HG03520 (cell line): Measurements from ENCODE around the gene ITM2C.

ENCODE experiments used
- ATAC-seq: cut with Tn5 transposase; IDR thresholded peaks from one replicate; pipeline ENCODE4 v1.9.1; 2021; ENCODE audit warnings: mild to moderate bottlenecking, moderate library complexity; ENCODE audit not compliant: unreplicated experiment

The ITM2C gene, protein sequence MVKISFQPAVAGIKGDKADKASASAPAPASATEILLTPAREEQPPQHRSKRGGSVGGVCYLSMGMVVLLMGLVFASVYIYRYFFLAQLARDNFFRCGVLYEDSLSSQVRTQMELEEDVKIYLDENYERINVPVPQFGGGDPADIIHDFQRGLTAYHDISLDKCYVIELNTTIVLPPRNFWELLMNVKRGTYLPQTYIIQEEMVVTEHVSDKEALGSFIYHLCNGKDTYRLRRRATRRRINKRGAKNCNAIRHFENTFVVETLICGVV

DNA sequence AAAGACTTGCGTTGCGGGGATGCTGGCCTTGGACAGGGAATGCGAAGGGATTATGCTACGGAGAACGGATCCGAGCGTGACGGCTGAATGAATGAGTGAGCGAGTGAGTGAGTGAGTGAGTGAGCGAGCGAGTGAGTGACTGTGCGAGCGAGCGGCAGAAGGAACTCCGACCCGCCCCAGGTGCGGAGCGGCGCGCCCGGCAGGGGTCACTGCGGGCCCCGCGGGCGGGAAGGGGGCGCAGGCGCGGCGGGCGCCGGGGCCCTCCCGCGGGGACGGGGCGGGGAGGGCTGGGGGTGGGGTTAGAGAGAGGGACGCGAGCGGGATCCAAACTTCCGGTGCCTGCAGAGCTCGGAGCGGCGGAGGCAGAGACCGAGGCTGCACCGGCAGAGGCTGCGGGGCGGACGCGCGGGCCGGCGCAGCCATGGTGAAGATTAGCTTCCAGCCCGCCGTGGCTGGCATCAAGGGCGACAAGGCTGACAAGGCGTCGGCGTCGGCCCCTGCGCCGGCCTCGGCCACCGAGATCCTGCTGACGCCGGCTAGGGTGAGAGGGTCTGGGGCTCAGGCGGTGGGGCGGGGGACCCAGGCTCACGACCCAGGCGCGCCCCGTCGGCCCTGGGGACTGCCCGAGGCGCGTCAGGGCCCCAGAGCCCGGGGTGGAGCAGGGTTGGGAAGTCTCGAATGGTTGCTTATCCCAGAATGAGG, at the start of gene ITM2C:
TSS of gene ITM2C (plus strand) at position 338 of the 702 bp plus-strand sequence. CDS start at position 422, 84 bp downstream.
- ATAC-seq, result peak; percentile 64

DNA sequence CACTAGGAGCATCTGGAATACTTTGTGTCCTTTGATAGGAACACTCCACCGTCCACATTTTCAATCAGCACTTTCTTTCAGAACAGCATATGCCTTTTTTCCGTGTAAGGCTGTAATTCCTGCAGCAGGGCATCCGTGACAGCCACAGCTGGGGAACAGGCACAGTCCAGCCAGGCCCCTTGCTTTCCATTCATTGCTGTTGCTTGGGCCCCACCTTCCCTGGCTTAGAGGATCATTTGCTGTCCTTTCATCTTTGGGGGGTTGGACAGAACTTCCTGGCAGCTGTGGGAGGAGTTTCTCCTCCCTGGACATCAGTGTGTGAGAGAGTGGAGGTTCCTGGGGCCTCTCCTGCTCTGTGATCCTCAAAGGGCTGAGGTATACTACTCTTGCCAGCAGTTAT, 49.7 kb upstream of the ITM2C start:
- ATAC-seq, result no peak

DNA sequence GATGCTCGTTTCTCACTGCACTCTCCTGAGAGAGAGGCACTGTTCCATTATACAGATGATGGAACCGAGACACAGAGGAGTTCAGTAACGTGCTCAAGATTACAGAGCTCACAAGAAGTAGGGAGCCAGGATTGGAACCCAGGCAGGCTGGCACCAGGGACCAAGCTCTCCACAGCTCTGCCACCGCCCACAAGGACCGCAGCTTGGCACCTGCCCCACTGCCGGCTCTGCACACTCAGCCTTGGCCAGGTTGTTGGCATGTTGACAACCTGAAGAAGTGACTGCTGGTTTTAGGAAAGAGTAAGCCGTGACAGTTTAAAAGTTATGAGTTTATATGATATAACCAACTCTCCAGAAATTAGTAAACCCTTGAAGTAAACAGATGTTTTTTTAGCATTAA, 48.0 kb upstream of the ITM2C start:
- no peak for ATAC-seq

DNA sequence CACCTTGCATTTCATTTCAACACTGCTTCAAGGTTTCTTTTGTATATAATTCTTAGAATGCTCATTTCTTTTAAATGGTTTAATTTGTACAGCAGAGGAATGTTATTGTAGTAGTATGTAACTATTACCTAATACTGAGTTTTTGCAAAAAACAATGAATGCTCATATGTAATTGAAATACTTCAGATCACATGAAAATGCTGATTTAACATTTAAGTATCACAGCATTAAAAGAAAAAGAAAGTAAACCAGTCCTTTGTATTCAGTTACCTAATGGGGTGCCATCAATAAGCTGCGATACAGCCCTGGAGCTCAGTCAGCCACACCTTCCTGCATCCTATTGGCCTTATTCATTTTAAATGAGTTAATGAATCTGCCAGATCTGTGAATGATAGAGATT, 45.3 kb upstream of the ITM2C start:
- ATAC-seq, result no peak

DNA sequence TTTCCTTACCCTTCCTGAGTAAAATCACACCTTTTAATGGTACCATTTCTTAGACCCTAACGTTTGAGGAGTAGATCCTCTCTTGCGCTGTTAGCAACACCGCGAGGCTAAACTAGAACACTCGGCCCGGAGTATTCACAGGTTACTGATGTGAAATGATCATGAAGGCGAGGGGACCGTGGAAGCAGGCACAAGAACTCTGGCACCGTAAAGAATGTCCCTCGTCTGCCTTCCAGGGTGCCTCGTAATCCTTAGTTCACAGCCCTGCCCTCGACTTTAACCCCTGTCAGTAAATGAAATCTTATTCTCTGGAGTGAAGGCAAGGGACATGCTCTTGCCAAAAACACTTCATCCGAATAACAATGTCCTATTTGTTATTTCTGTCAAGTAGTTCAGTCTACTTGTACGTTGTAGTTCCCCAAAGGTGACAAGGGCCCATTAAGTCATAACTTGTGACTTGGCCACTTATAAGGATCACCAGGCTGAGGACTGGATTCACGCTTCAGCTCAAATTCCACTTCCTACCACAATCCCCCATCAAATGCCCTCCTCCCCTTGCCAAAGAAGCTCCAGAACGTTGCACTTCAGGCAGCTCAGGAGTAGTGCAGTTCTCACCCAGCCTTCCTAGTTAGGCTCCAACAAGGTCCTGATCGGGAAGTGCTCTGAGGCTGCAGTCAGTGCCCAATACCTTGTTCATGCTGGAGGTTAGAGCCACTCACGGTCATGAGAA, 43.3 kb upstream of the ITM2C start:
- ATAC-seq, result no peak

DNA sequence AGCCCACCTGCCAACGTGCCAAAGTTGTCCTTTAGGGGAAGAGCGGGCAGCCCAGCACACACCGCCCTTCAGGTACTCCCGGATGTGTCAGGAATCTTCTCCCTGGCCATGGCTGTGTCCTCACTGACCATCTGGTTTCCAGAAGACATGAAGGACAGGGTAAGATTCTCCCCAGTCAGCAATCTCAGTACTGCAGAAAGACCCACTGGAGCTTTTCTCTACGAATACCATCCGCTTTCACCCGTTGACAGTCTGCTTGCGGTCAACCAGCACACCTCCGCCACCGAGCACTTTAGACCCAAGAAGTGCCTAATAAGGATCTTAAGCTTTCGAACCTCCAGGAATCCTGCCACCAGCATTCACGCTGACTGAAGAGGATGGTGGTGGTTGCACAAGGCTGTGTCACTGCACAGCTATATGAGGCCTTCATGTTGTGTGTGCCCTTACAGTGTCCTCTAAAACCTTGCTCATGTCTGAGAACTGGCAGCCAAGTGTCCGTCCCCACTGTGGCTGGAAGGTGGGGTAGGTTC, 42.7 kb upstream of the ITM2C start:
- ATAC-seq, result no peak

DNA sequence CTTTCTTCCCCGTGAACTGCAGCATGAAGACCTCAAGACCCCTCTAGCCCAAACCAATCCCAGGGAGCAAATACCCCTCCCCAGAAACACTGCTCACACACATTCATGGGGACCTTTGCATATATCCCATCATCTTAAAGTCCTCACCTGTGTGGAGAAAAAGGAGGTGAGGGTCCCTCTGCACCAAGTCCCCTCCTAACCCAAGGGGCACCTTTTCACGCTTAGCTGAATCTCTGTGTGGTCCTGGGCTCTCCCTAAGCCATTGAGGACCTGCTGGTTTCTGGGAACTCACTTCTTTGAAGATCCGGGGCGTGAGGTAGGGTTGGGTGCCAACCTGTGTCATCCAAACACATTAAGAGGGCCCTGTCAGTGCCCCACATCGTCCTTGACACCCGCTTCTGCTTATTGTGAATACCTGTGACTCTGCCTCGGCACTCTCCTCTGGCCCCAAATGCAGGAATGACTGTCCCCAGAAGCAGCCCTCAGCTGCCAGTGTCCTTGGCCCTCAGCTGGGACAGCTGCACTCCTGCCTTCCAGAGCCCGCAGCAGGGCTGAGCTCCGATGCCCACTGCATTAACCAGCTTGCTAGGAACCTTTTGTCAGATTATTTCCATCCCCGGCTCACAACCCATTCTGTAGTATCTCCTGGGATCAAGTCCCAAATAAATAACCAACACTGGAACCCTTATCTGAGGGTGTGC, 41.3 kb upstream of the ITM2C start:
- no peak for ATAC-seq

DNA sequence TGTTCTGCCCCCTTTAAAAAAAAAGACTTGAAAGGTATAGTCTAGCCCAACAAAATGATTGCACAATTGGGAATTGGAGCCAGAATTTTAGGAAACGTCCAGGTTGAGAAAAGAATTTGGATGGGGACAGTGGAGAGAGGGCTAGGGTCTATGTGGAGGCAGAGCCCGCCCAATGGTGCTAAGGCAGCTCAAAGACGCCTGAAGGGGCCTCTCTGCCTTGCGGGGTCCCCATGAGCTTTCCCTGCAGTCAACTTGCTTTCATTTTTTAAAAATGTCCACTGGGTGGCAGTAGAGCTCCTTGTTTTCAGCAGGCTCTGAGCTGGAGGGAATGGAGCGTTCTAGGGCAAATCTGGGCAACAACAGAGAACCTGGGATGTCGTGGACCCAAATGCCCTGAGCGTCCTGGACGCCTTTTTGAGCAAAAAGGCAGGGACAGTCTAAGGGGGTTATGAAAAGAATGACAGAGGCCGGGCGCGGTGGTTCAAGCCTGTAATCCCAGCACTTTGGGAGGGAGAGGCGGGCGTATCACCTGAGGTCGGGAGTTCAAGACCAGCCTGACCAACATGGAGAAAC, 40.2 kb upstream of the ITM2C start:
- ATAC-seq, result no peak

DNA sequence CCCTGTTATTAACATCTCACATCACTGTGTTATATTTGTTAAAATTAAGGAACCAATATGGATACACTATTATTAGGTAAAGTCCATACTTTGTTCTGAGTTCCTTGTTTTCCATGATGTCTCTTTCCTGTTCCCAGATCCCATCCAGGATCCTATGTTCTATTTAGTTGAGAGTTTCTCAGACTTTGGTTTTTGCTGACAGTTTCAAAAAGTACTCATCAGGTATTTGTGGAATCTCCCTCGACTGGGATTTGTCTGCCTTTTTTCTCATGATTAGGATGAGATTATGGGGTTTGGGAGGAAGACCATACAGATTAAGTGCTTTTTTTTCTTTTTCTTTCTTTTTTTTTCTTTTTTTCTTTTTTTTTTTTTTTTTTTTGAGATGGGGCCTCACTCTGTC, 39.4 kb upstream of the ITM2C start:
- ATAC-seq, result no peak

DNA sequence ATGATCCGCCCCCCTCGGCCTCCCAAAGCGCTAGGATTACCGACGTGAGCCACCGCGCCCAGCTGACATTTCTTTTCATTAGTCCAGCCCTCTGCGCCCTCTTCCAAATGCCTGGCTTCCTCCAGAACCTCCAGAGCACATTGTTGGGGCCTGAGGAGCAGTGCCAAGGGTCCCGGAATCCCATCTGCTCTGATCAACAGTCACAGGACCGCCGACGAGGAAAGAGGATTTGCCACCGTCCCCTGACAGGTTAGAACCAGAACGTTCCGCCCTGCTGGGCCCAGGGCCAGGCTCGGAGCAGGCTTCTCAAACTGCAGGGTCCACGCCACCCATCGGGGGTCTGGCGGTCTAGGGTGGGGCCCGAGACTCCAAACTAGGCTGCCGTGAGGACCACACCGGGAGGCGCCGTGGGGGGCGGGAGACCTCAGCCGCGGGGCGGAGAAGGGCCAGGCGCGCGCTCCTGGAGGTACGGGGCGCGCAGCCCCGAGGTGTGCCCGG, 36.9 kb upstream of the ITM2C start:
- no peak for ATAC-seq

DNA sequence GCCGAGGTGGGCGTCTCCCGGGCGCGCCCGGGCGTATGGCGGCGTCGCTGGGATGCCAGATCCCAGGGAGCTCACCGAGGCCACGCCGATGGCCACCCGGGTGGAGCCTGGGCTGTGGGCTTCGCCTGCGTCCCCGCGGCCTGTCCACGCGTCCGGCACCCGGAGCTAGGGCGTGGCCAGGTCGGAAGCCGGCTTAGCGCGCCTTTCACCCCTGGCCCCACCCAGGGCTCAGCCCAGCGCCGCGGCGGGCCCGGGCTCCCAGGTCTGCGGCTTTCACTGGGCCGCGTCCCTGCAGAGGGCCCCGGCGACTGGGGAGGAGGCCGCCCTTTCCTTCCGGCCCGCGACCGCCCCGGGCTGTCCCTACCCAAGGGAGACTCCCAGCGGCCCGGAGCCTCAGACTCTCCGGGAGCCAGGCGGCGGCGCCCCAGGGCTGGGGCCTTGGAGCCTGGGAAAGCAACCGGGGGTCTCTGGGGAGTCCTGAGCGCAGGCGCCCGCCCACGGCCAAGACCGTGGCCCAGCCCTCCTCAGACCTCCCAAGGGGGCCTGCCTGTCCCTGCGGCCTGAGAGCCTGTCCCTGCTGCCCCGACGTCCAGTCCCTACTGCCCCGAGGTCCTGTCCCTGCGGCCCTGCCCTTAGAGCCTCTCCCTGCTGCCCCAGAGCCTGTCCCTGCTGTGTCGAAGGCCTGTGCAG, 36.3 kb upstream of the ITM2C start:
- no peak for ATAC-seq

DNA sequence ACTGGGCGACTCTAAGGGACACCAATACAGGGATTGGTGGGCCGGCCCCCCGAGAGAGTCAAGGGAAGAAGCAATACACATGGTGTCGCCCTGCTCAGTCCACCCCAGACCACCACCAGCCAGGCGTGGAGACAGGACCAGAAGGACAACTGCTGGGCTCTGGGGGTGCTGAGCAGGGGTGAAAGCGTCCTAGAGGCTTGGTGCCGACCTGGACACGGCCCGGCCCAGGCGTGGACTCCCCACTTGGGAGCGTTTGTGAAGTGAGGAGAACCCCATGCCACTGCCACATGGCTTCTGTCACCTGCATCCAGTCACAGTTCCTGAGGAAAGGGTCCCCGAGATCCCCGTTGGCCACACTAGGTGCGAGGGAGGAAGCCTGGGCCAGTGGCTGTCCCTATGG, 35.4 kb upstream of the ITM2C start:
- no peak for ATAC-seq

DNA sequence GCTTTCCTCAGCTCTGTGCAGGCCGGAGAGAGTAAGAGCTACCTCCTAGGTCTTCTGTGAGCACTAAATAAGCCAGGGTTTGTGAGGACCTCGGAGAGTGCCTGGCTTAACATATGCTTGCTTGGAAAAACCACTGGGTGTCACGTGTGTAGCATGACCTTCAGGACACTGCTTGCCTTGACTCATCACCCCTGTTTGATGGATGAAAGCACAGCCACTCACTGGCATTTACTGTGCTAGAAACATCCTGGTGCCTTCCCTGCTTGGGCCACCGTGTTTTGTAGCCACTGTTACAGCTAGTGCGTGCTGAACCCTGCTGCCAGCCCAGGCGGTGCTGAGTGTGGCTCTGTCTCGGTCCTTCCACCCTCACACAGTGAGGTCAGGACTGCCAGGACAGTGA, 34.8 kb upstream of the ITM2C start:
- ATAC-seq, result no peak

DNA sequence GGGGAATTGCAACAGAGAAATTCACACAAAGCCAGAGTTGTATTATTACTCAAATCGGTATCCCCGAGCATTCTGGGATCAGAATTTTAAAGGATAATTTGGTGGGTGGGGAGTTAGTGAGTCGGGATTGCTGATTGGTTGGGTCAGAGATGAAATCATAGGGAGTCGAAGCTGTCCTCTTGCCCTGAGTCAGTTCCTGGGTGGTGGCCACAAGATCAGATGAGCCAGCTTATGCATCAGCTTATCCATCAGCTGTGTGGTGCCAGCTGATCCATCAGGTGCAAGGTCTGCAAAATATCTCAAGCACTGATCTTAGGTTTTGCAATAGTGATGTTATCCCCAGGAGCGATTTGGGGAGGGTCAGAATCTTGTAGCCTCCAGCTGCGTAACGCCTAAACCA, 34.3 kb upstream of the ITM2C start:
- no peak for ATAC-seq

DNA sequence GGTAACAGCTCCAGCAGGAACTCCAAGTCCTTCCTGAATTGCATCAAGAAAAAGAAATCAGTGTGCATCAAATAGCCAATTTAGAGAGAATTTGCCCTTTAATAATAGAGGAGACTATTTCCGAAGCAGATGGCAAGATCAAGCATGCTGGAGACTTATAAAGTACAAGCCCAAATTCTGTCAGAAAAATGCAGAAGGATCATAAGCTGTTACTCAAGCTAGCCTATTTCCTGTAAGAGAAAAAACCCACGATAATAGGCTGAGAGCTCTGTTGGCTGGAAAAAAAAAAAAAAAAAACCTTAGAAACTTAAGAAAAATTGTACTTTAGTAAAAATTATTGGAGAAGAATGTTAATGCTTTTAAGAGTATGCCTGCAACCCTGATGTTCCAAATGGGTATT, 24.4 kb upstream of the ITM2C start:
- no peak for ATAC-seq

DNA sequence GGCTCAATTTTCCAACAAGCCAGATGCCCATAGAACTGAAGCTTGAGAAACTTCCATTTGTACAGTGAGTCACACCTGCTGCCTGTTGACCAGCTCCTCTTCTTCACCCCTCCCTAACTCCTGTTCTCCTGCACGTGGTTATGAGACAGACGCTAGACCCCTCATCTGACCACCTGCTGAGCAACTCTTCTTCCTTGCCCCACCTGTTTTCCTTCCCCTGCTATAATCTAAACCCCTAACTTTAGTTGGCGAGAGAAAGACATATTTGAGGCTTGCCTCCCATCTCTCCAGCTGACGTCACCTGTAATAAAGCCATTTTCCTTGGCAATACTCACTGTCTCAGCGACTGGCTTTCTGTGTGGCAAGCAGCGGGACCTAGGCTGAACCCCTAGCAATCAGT, 22.3 kb upstream of the ITM2C start:
- no peak for ATAC-seq

DNA sequence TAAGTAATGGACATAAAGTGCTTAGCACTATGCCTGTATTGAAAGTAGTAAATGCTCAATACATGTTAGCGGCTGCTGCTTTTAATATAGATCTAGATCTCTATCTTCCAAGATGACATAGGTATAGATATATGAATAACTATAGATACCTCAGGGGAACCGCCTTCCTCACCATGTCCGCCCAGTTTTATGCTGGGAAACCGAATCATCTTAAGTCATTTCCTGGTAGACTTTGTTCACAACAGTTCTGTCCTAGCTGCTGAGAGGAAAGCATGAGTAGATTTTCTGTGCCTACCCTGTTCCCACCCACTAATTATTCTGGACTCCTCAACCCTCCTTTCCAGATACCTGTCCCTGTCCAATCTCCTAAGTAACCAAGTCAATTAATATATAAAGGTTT, 21.6 kb upstream of the ITM2C start:
- ATAC-seq, result no peak

DNA sequence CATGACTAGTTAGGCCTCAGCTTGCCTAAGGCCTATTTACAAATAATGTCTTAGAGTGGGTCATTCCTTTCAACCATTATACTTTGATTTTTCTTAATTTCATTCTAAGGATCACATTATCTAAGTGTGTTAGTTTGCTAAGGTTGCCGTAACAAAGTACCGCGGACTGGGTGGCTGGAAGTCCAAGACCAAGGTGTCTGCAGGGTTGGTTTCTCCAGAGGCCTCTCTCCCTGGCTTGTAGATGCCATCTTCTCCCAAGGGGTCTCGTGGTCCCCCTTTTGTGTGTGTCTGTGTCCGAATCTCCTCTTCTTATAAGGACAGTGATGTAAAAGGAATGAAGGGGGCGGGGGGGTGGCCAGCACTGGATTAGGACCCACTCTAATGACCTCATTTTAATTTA, 18.4 kb upstream of the ITM2C start:
- no peak for ATAC-seq

DNA sequence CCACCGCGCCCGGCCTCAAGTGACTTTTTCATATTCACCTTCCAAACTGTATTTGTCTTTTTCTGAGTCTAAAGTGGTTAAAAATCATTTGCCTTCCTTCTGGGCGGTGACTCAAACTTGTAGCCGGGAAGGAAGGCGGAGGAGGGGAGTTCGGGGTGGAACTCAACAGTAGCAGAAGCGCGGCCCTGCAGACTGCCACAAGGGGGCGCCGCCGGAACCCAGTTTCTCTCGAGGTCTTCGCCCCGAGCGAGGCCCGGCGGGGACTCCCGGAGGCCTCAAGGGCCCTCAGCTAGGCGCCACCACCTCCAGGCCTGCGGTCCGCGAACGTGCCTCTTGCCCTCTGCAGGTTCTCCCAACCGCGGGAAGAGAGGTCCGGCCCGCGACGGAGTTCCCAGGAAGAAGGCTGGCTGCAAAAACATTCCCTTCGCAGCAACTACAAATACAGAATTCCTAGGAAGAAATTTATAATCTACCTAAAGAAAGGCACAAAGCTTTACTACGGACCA, 16.8 kb upstream of the ITM2C start:
- ATAC-seq, result peak; percentile 89
